HG02938 (cell line): ENCODE results near the gene FBH1.
"Not testable (repeated sequence)": the region's sequence is repeated elsewhere in the genome, so short reads cannot be mapped to it uniquely, and the experiment has no call there.

Source experiments
- ATAC-seq: cut with Tn5 transposase; IDR thresholded peaks from one replicate; pipeline ENCODE4 v1.9.1; 2021; ENCODE audit warnings: mild to moderate bottlenecking, moderate library complexity; ENCODE audit not compliant: unreplicated experiment

FBH1 gene

GRCh38 chr10:5902511-5903274 lies 12.7 kb downstream of the FBH1 start:
- ATAC-seq: no peak

- no peak for ATAC-seq
These were observed 13.5 kb downstream of the FBH1 start for GRCh38 chr10:5903563-5903962.

- ATAC-seq: peak; percentile 95
These were observed 14.2 kb downstream of the FBH1 start for GRCh38 chr10:5904227-5904626.

GRCh38 chr10:5905854-5906507 lies 15.9 kb downstream of the FBH1 start:
- no peak for ATAC-seq

- no peak for ATAC-seq
These were observed 16.6 kb downstream of the FBH1 start for GRCh38 chr10:5906651-5907050.

- not testable (repeated sequence) for ATAC-seq
These were observed 18.6 kb downstream of the FBH1 start for GRCh38 chr10:5908676-5909075.

DNA sequence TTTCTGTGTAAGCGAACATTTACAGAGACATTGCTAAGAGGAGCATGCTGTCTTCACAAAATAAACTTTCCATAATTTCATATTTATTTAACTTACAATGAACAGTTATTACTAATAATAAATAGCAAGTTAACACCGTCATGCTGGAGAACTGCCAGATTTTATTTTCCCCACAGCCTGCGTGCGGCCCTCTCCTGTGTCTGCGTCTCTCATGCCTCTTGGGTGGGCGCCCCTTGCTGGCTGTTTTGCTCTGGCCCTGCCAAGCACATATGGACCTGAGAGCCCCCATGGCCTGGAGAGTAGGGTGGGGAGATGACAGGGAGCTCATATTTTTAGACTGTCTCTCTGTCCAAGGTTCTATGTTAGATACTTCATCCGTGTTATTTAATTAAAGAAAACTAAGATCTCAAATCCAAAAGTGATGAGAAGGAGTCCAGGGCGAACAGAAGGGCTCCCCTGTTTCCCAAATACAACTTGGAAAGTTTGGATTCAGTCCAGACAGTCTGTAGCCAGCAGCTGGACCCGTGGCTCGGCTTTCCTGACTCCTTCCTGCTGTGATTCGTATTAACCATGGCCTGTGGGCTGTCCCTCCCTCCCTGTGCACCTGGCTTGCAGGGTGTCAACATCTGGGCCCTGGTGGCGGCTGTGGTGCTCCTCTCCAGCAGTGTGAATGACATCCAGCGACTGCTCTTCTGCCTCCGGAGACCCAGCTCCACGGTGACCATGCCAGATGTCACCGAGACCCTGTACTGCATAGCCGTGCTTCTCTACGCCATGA lies 20.5 kb downstream of the FBH1 start:
- no peak for ATAC-seq

GRCh38 chr10:5911670-5912069 lies 21.6 kb downstream of the FBH1 start:
- ATAC-seq: no peak

DNA sequence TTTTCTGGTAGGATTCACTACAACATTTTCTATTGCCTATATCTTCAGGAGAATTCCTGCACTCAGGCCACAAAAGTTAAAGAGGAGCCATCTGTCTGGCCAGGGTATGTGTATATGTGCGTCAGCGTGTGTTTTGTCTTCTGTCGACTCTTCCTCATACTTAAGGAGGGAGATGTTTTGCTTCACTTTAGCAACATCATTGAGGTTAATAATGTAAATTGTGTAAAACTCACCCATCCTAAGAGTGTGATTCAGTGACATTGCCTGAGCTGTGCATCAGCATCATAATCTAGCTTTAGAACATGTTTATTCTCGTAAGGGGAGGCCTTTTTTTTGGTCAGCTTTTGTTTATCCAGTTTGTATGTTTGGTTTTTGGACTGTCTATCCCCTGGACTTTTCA lies 23.7 kb downstream of the FBH1 start:
- ATAC-seq: no peak

DNA sequence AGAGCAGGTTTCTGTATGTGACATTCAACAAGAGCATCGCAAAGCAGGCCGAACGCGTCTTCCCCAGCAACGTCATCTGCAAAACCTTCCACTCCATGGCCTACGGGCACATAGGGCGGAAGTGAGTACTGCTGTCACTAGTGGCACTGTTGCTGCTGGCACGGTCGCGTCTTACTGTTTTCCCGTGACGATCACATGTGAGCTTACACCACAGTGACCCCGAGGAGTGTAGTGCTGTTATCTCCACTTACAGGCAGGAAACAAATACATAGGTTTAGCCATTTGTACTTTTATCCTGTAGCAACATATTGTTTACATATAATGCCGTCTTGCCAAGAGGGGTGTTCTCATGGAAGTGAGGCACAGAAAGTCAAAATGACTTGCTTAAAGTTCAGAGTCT lies 25.4 kb downstream of the FBH1 start:
- no peak for ATAC-seq

DNA sequence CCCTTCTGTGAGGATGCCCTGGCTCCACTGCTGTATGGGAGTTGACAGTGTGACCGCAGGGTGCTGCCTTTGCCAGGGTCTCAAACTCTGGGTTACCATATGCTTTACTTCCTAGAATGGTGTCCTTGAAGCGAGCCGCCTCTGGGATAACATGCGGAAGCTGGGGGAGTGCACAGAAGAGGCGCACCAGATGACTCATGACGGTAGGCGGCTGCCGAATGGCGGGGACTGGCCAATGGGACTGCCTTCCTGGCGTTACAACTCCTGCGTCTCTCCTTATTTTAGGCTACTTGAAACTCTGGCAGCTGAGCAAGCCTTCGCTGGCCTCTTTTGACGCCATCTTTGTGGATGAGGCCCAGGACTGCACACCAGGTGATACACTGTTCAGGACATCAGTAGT lies 27.3 kb downstream of the FBH1 start:
- ATAC-seq: no peak

- no peak for ATAC-seq
These were observed 28.7 kb downstream of the FBH1 start for GRCh38 chr10:5918763-5919162.

DNA sequence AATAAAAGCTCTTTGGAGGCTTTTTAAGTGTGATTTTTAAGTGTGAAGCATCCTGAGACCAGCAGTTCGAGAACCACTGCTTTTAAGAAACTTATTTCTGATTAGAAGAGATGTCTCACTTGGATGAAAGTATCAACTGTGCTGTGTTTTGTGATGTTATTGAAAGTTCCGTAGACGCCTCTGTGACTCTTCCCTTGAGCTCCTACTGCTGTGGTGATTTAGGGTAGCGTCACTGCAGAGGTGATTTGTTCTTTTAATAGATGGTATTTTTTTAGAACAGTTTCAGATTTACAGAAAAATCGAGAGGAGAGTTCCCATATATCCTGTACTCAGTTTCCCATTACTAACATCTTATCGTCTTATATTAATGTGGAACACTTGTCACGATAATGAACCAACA lies 29.5 kb downstream of the FBH1 start:
- no peak for ATAC-seq

DNA sequence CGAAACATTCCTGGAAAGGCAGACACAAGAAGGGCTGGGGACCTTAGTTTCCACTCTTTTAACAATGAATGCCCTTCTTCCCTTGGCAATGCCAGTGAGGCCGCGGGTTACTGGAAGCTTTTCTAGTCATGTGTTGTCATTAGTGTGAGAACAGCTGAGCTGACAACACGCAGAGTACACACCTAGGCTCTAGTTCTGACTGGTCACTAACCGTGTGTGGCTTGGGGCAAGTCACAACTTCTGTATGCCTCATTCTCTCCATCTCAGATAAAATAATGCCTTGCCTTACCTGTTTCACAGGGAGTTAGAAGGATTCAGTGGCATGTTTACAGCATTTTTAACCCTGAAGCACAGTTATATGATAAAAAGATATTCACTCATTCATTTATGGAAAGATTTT lies 31.7 kb downstream of the FBH1 start:
- no peak for ATAC-seq

- no peak for ATAC-seq
These were observed 34.8 kb downstream of the FBH1 start for GRCh38 chr10:5924889-5925288.

- no peak for ATAC-seq
These were observed 37.3 kb downstream of the FBH1 start for GRCh38 chr10:5927306-5927705.

DNA sequence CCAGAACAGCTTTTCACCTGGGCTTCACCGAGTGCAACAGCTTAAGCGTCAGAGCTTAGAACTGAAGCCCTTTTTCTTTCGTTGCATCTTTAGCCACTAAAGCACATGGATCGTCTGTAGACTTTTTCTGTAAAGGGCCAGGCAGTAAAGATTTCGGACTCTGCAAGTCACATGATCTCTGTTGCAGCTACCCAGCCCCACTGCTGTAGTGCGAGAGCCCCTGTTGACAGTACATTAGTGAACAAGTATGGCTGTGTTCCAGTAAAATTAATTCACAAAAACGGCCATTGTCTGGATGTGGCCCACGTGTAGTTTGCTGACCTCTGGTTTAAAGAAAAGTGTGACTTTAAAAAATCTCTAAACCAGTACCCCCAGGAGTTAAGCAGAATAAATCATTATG lies 39.4 kb downstream of the FBH1 start:
- no peak for ATAC-seq

GRCh38 chr10:5930272-5930671 lies 40.2 kb downstream of the FBH1 start:
- no peak for ATAC-seq

- ATAC-seq: no peak
These were observed 42.3 kb downstream of the FBH1 start for GRCh38 chr10:5932345-5932744.

- no peak for ATAC-seq
These were observed 44.0 kb downstream of the FBH1 start for GRCh38 chr10:5933909-5934546.

- ATAC-seq: no peak
These were observed 45.6 kb downstream of the FBH1 start for GRCh38 chr10:5935628-5936027.
